WTC11 (cell line): ENCODE results near the gene NWD2. TPM values are rescaled to one million over a fixed set of nuclear protein-coding genes. Genes with fewer than 3 reads are reported as not detected.

Experiments
- ATAC-seq: fragments of 200-7000 bp; cut with Tn5 transposase; 2 replicates; pipeline ENCODE4 v1.10.0; 2021; ENCODE audit warnings: mild to moderate bottlenecking, moderate library complexity
- CTCF ChIA-PET: fragments of 300-600 bp; sonication (Branson Sonifier 250); formaldehyde crosslinking; loops from one replicate; lab custom pipeline; 2021; ENCODE audit warnings: antibody characterized with exemption; lab: Charles Lee
- POLR2A ChIA-PET: fragments of 350-600 bp; sonication (Branson Sonifier 250); formaldehyde crosslinking; loops from one replicate; lab custom pipeline; 2021; ENCODE audit warnings: antibody characterized with exemption; lab: Charles Lee
- DNase-seq: peaks from one replicate; pipeline ENCODE4 v3.0.0; 2021; ENCODE audit warnings: low spot score
- H3K27ac Mint-ChIP-seq: 2 replicates; pipeline ENCODE4 v1.8.0; 2021; ENCODE audit warnings: mixed read lengths
- H3K27me3 Mint-ChIP-seq: 2 replicates; pipeline ENCODE4 v1.8.0; 2021; ENCODE audit warnings: low read depth, mild to moderate bottlenecking, moderate library complexity, mixed read lengths
- H3K36me3 Mint-ChIP-seq: 2 replicates; pipeline ENCODE4 v1.8.0; 2021; ENCODE audit warnings: mixed read lengths
- H3K4me1 Mint-ChIP-seq: 2 replicates; pipeline ENCODE4 v1.8.0; 2022; ENCODE audit warnings: mixed read lengths
- H3K4me3 Mint-ChIP-seq: 2 replicates; pipeline ENCODE4 v1.8.0; 2021; ENCODE audit warnings: mild to moderate bottlenecking, moderate library complexity, mixed read lengths
- H3K9me3 Mint-ChIP-seq: 2 replicates; pipeline ENCODE4 v1.8.0; 2021; ENCODE audit warnings: mixed read lengths
- CREB1 ChIP-seq: sonication (generic); formaldehyde crosslinking; IDR thresholded peaks from 2 replicates; pipeline ENCODE4 v1.8.0; 2023; ENCODE audit warnings: mild to moderate bottlenecking, missing genetic modification reagents
- ESRRA ChIP-seq: sonication (generic); formaldehyde crosslinking; IDR thresholded peaks from 2 replicates; pipeline ENCODE4 v1.8.1; 2022; ENCODE audit warnings: mild to moderate bottlenecking, missing genetic modification reagents, borderline replicate concordance
- GABPB1 ChIP-seq: sonication (generic); formaldehyde crosslinking; IDR thresholded peaks from 2 replicates; pipeline ENCODE4 v1.8.1; 2023; ENCODE audit warnings: mild to moderate bottlenecking, missing genetic modification reagents
- JUN ChIP-seq: sonication (generic); formaldehyde crosslinking; IDR thresholded peaks from 2 replicates; pipeline ENCODE4 v1.8.0; 2023; ENCODE audit warnings: mild to moderate bottlenecking, missing genetic modification reagents
- KAT7 ChIP-seq: sonication (generic); formaldehyde crosslinking; IDR thresholded peaks from 2 replicates; pipeline ENCODE4 v1.8.1; 2023; ENCODE audit warnings: missing genetic modification reagents, mild to moderate bottlenecking, borderline replicate concordance
- NFYB ChIP-seq: sonication (generic); formaldehyde crosslinking; conservative IDR thresholded peaks from 2 replicates; pipeline ENCODE4 v1.8.0; 2022; ENCODE audit warnings: low read depth, missing genetic modification reagents
- SMAD4 ChIP-seq: sonication (generic); formaldehyde crosslinking; IDR thresholded peaks from 2 replicates; pipeline ENCODE4 v1.8.0; 2022; ENCODE audit warnings: mild to moderate bottlenecking, missing genetic modification reagents
- SOX15 ChIP-seq: fragments of 250-450 bp; sonication (Bioruptor Pico); IDR thresholded peaks from 2 replicates; pipeline ENCODE4 v1.9.0; 2021; ENCODE audit warnings: mild to moderate bottlenecking
- ZNF263 ChIP-seq: sonication (generic); formaldehyde crosslinking; IDR thresholded peaks from 2 replicates; pipeline ENCODE4 v1.8.1; 2022; ENCODE audit warnings: low read depth, mild to moderate bottlenecking, moderate library complexity, missing genetic modification reagents
- ZNF396 ChIP-seq: fragments of 250-450 bp; sonication (Bioruptor Pico); IDR thresholded peaks from 2 replicates; pipeline ENCODE4 v1.8.0; 2021; ENCODE audit warnings: mild to moderate bottlenecking, moderate library complexity, borderline replicate concordance
- total RNA-seq: library from RNA; stranded (reverse); gene quantifications from 3 replicates; pipeline ENCODE4 v1.2.3, GENCODE V29; 2021
- TF ChIP-seq, protein P1 (sequence below): sonication (generic); formaldehyde crosslinking; IDR thresholded peaks from 2 replicates; pipeline ENCODE4 v1.8.0; 2023; ENCODE audit warnings: missing genetic modification reagents
- TF ChIP-seq, protein P2 (sequence below): fragments of 200-600 bp; IDR thresholded peaks from 2 replicates; pipeline ENCODE4 v1.8.0; 2022; ENCODE audit warnings: antibody characterized with exemption
- TF ChIP-seq, protein P3 (sequence below): sonication (generic); formaldehyde crosslinking; IDR thresholded peaks from 2 replicates; pipeline ENCODE4 v1.8.1; 2022; ENCODE audit warnings: missing genetic modification reagents, borderline replicate concordance
- TF ChIP-seq, protein P4 (sequence below): fragments of 250-450 bp; sonication (Bioruptor Pico); IDR thresholded peaks from 2 replicates; pipeline ENCODE4 v1.9.0; 2021; ENCODE audit warnings: mild to moderate bottlenecking
- TF ChIP-seq, protein P5 (sequence below): sonication (generic); formaldehyde crosslinking; IDR thresholded peaks from 2 replicates; pipeline ENCODE4 v1.8.1; 2023; ENCODE audit warnings: mild to moderate bottlenecking, missing genetic modification reagents, borderline replicate concordance

Gene NWD2
- total RNA-seq, 1 experiment from 2014 or later = 0.07 TPM

DNA sequence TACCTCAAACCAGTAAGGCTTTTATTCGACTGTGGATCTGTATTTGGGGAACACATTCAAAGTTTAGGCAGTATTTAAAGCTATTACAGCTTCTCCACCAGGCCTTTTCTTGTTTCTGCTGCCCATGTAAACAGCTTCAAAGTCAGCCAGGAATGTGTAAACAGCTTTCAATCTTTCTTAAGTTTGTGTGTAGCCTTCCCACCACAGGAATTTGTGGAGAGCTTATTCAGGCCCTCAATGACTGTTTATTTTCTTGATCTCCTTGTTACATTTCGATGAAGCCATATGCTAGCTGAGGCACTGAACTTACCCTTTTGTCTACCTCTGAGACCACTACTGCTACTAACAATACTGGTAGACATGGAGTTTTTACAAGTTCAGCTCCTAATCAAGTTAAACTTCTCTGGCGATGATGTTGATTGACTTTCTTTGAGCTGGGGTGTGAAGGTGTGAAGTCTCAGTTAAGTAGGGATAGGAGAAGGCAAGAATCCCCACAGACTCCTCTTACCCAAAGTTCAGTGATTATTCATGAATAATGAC is 72.6 kb downstream of the NWD2 start (continued):
- TF ChIP-seq, protein P1, sequence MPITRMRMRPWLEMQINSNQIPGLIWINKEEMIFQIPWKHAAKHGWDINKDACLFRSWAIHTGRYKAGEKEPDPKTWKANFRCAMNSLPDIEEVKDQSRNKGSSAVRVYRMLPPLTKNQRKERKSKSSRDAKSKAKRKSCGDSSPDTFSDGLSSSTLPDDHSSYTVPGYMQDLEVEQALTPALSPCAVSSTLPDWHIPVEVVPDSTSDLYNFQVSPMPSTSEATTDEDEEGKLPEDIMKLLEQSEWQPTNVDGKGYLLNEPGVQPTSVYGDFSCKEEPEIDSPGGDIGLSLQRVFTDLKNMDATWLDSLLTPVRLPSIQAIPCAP (CRISPR knock-in tag) = no peak
- TF ChIP-seq NFYB = no peak
- TF ChIP-seq, protein P2, sequence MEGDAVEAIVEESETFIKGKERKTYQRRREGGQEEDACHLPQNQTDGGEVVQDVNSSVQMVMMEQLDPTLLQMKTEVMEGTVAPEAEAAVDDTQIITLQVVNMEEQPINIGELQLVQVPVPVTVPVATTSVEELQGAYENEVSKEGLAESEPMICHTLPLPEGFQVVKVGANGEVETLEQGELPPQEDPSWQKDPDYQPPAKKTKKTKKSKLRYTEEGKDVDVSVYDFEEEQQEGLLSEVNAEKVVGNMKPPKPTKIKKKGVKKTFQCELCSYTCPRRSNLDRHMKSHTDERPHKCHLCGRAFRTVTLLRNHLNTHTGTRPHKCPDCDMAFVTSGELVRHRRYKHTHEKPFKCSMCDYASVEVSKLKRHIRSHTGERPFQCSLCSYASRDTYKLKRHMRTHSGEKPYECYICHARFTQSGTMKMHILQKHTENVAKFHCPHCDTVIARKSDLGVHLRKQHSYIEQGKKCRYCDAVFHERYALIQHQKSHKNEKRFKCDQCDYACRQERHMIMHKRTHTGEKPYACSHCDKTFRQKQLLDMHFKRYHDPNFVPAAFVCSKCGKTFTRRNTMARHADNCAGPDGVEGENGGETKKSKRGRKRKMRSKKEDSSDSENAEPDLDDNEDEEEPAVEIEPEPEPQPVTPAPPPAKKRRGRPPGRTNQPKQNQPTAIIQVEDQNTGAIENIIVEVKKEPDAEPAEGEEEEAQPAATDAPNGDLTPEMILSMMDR = no peak
- TF ChIP-seq KAT7 (CRISPR knock-in tag) = no peak
- TF ChIP-seq CREB1 (CRISPR knock-in tag) = no peak

DNA sequence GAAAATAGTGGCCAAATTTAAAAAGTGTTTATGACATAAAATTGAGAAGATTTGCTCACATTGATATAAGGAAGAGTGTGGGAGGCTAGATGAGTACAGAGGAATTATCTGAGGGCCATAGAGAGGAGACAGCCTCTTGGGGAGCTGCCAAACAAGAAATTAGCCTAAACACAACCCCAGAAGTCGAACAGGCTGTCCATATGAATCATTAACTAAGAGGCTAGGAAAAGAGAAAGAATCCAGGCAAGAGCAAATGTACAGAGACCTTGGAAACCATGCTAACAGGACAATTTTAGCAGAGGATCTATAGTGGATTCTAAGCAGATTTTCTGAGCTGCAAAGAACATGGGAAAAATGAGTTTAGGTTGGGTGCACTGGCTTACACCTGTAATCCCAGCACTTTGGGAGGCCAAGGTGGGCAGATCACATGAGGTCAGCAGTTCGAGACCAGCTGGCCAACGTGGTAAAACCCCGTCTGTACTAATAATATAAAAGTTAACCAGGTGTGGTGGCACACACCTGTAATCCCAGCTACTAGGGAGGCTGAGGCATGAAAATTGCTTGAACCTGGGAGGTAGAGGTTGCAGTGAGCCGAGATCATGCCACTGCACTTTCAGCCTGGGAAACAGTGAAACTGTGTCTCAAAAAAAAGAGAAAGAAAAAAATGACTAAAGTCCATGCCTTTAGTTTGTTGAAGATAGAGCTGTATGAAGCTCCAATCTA is 76.1 kb downstream of the NWD2 start:
- Mint-ChIP-seq H3K27me3 (no peaks in the 10 kb centered on the region), H3K4me3 (no peak overlapping the region), H3K4me1 (peaks cover 28% of the 10 kb centered on the region), H3K27ac (no peak overlapping the region), H3K36me3 (no peaks in the 10 kb centered on the region), H3K9me3 (peaks cover 13% of the 10 kb centered on the region)
- ATAC-seq = no peak
- no peak for DNase-seq
- CTCF ChIA-PET = no interaction called here
- no peak for TF ChIP-seq ZNF263 (CRISPR knock-in tag)
- no peak for TF ChIP-seq SOX15 (CRISPR knock-in tag)
- no peak for TF ChIP-seq SMAD4 (CRISPR knock-in tag)
- TF ChIP-seq ZNF396 = no peak
- TF ChIP-seq, protein P3, sequence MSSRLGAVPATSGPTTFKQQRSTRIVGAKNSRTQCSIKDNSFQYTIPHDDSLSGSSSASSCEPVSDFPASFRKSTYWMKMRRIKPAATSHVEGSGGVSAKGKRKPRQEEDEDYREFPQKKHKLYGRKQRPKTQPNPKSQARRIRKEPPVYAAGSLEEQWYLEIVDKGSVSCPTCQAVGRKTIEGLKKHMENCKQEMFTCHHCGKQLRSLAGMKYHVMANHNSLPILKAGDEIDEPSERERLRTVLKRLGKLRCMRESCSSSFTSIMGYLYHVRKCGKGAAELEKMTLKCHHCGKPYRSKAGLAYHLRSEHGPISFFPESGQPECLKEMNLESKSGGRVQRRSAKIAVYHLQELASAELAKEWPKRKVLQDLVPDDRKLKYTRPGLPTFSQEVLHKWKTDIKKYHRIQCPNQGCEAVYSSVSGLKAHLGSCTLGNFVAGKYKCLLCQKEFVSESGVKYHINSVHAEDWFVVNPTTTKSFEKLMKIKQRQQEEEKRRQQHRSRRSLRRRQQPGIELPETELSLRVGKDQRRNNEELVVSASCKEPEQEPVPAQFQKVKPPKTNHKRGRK (CRISPR knock-in tag) = no peak
- TF ChIP-seq, protein P4, sequence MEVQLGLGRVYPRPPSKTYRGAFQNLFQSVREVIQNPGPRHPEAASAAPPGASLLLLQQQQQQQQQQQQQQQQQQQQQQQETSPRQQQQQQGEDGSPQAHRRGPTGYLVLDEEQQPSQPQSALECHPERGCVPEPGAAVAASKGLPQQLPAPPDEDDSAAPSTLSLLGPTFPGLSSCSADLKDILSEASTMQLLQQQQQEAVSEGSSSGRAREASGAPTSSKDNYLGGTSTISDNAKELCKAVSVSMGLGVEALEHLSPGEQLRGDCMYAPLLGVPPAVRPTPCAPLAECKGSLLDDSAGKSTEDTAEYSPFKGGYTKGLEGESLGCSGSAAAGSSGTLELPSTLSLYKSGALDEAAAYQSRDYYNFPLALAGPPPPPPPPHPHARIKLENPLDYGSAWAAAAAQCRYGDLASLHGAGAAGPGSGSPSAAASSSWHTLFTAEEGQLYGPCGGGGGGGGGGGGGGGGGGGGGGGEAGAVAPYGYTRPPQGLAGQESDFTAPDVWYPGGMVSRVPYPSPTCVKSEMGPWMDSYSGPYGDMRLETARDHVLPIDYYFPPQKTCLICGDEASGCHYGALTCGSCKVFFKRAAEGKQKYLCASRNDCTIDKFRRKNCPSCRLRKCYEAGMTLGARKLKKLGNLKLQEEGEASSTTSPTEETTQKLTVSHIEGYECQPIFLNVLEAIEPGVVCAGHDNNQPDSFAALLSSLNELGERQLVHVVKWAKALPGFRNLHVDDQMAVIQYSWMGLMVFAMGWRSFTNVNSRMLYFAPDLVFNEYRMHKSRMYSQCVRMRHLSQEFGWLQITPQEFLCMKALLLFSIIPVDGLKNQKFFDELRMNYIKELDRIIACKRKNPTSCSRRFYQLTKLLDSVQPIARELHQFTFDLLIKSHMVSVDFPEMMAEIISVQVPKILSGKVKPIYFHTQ (CRISPR knock-in tag) = no peak
- TF ChIP-seq, protein P1 (CRISPR knock-in tag) = no peak
- no peak for TF ChIP-seq ESRRA (CRISPR knock-in tag)
- TF ChIP-seq, protein P5, sequence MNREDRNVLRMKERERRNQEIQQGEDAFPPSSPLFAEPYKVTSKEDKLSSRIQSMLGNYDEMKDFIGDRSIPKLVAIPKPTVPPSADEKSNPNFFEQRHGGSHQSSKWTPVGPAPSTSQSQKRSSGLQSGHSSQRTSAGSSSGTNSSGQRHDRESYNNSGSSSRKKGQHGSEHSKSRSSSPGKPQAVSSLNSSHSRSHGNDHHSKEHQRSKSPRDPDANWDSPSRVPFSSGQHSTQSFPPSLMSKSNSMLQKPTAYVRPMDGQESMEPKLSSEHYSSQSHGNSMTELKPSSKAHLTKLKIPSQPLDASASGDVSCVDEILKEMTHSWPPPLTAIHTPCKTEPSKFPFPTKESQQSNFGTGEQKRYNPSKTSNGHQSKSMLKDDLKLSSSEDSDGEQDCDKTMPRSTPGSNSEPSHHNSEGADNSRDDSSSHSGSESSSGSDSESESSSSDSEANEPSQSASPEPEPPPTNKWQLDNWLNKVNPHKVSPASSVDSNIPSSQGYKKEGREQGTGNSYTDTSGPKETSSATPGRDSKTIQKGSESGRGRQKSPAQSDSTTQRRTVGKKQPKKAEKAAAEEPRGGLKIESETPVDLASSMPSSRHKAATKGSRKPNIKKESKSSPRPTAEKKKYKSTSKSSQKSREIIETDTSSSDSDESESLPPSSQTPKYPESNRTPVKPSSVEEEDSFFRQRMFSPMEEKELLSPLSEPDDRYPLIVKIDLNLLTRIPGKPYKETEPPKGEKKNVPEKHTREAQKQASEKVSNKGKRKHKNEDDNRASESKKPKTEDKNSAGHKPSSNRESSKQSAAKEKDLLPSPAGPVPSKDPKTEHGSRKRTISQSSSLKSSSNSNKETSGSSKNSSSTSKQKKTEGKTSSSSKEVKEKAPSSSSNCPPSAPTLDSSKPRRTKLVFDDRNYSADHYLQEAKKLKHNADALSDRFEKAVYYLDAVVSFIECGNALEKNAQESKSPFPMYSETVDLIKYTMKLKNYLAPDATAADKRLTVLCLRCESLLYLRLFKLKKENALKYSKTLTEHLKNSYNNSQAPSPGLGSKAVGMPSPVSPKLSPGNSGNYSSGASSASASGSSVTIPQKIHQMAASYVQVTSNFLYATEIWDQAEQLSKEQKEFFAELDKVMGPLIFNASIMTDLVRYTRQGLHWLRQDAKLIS = no peak
- TF ChIP-seq GABPB1 (CRISPR knock-in tag) = no peak
- TF ChIP-seq JUN (CRISPR knock-in tag) = no peak
- POLR2A ChIA-PET = no interaction called here
